ENCODE data around the gene KCNN3.

KCNN3 gene

DNA sequence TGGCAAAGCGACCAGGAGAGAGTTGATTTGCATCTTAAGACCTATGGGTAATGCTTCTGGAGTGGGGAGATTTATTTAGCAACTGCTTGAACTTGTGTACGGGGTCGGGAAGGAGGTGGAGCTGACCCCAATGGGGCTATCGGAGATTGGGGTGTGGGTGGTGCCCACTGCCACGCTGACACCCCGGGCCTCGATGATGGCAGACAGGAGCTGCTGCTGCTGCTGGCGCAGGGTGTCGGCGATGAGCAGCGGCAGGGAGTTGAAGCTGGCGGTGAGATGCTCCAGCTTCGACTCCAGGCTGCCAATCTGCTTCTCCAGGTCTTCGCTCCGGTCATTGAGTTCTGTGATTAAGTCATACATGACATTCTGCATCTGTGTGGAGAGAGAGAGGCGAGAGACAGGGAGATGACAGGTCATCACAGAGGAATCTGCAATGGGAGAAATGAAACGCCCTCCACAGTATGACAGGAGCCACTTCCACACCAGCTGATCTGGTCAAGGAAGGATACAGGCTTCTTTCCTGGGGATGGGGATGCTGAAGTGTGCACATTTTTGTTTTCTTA, 162.1 kb downstream of the KCNN3 start:
- WGBS, 2 experiments, result 93 to 94% methylated on average over 17 of the region's 17 CpGs
- H3K36me3 ChIP-seq (ENCODE audit: control insufficient read depth, insufficient read depth, low read length), result no peaks in the 10 kb centered on the region
- H3K4me3 ChIP-seq (ENCODE audit: insufficient read depth, low read depth, low read length), result no peak overlapping the region
- H3K9me3 ChIP-seq (ENCODE audit: control insufficient read depth, low read length), result no peaks in the 10 kb centered on the region
- no peaks in the 10 kb centered on the region for H3K27me3 ChIP-seq (ENCODE audit: control insufficient read depth, insufficient read depth, low read length, poor library complexity, severe bottlenecking)
- H3K27ac ChIP-seq (ENCODE audit: insufficient read depth, low read depth, low read length, poor library complexity, severe bottlenecking), result no peak overlapping the region
- H3K4me1 ChIP-seq (ENCODE audit: control insufficient read depth, insufficient read depth, low read length), result peaks cover 5% of the 10 kb centered on the region

DNA sequence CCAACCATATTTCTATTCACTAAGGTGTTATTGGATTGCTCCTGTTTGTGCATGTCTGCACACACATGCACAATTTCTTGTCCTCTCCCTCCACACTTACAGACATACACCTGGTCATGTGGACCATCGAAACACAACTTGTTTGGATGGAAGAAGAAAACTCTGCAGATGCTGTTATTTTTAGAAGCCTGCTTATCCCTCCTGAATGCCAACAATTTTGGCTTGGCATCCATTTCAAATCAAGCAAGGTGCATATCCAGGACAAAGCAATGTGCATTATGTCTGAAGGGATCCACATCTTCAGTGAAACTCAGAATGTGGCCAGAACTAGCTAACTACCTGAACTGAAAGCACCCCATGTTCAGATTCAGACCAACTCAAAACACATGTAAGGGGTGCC, 163.2 kb downstream of the KCNN3 start:
- Histone ChIP-seq H3K4me3 (ENCODE audit: insufficient read depth, low read depth, low read length) (no peak overlapping the region), H3K27ac (ENCODE audit: insufficient read depth, low read depth, low read length, poor library complexity, severe bottlenecking) (no peak overlapping the region), H3K36me3 (ENCODE audit: control insufficient read depth, insufficient read depth, low read length) (no peaks in the 10 kb centered on the region), H3K9me3 (ENCODE audit: control insufficient read depth, low read length) (no peaks in the 10 kb centered on the region), H3K27me3 (ENCODE audit: control insufficient read depth, insufficient read depth, low read length, poor library complexity, severe bottlenecking) (no peaks in the 10 kb centered on the region), H3K4me1 (ENCODE audit: control insufficient read depth, insufficient read depth, low read length) (peaks cover 5% of the 10 kb centered on the region)
- 94% methylated on average over 1 of the region's 1 CpG for WGBS, 2 experiments

DNA sequence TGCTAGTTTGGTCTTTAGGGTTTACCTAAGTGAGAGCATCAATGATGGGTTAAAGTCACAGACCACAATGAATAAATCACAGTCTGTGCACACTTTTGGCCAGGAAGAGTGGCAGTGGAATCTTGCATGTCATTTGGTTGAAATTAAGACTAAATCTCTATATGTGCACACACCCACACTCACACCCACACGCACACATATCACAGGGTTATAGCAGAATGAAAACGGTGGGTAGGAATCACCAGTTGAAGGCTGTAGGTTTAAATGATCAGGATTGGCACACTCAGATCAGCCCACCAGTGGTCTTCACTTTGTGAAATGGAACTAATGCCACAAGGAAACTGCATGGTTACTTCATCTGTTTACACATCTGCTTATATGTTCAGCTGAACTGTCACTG, 164.5 kb downstream of the KCNN3 start:
- Histone ChIP-seq H3K27me3 (ENCODE audit: control insufficient read depth, insufficient read depth, low read length, poor library complexity, severe bottlenecking) (no peaks in the 10 kb centered on the region), H3K9me3 (ENCODE audit: control insufficient read depth, low read length) (no peaks in the 10 kb centered on the region), H3K4me1 (ENCODE audit: control insufficient read depth, insufficient read depth, low read length) (peaks cover 8% of the 10 kb centered on the region), H3K27ac (ENCODE audit: insufficient read depth, low read depth, low read length, poor library complexity, severe bottlenecking) (no peak overlapping the region), H3K4me3 (ENCODE audit: insufficient read depth, low read depth, low read length) (no peak overlapping the region), H3K36me3 (ENCODE audit: control insufficient read depth, insufficient read depth, low read length) (no peaks in the 10 kb centered on the region)
- WGBS, 2 experiments, result 93 to 97% methylated on average over 2 of the region's 2 CpGs

DNA sequence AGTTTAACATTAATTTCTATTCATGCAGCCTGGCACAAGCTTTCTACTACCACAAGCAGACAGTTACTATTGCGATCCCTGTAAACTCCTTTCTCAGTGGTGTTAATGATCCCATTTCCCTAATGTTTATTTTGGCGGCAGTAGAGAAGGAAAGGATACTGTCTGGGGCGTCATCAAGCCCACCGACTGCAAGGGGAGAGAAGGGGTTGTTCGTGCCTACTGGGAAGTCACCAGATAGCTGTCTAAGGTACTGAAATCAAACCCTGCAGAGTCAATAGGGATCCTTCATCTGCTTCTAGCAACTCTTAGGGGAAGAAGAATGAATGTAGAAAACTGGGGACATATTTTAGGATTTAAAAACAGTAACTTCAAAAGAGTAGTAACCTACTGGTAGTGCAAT, 166.9 kb downstream of the KCNN3 start:
- H3K9me3 ChIP-seq (ENCODE audit: control insufficient read depth, low read length), result no peaks in the 10 kb centered on the region
- H3K4me1 ChIP-seq (ENCODE audit: control insufficient read depth, insufficient read depth, low read length), result peaks cover 10% of the 10 kb centered on the region
- 28 to 33% methylated on average over 5 of the region's 5 CpGs for WGBS, 2 experiments
- H3K4me3 ChIP-seq (ENCODE audit: insufficient read depth, low read depth, low read length), result no peak overlapping the region
- H3K27ac ChIP-seq (ENCODE audit: insufficient read depth, low read depth, low read length, poor library complexity, severe bottlenecking), result no peak overlapping the region
- H3K27me3 ChIP-seq (ENCODE audit: control insufficient read depth, insufficient read depth, low read length, poor library complexity, severe bottlenecking), result no peaks in the 10 kb centered on the region
- H3K36me3 ChIP-seq (ENCODE audit: control insufficient read depth, insufficient read depth, low read length), result no peaks in the 10 kb centered on the region

DNA sequence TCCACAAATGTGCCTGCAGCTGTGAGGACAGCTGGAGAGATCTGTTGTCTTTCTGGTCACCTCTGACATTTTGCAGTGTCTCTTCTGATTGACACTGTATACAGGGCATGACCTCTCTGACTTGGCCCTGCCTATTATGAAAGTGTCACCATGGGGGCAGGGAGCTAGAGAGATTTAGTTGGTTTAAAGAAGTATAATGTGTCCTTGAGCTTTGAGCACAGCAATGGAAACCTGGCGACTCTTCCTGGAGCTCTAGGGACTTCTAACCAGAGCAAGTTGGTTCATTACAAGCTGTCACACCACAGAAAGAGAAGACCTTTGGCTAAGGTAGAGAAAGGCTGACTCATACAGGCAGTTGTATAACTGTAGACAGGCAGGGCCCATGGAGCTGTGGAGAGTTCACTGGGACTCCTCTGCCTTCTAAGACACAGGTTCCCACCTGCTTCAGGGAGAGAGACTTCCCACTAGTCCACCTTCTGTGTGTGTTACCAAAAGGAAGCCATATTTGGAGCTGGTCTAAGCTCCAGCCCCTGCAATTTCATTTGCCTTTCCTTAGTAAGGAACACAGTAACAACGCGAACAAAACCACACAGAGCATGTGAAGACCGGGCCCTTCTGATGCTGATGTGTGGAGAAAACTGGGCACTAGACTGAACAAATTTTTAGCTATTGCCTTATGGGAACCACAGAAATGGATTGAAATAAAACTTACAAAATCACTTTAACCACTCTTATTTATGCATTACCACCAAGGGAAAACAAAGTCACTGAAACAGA, 171.6 kb downstream of the KCNN3 start:
- no peaks in the 10 kb centered on the region for H3K36me3 ChIP-seq (ENCODE audit: control insufficient read depth, insufficient read depth, low read length)
- H3K27me3 ChIP-seq (ENCODE audit: control insufficient read depth, insufficient read depth, low read length, poor library complexity, severe bottlenecking), result no peaks in the 10 kb centered on the region
- peaks cover 17% of the 10 kb centered on the region for H3K4me1 ChIP-seq (ENCODE audit: control insufficient read depth, insufficient read depth, low read length)
- no peaks in the 10 kb centered on the region for H3K9me3 ChIP-seq (ENCODE audit: control insufficient read depth, low read length)
- 89 to 91% methylated on average over 4 of the region's 4 CpGs for WGBS, 2 experiments
- H3K27ac ChIP-seq (ENCODE audit: insufficient read depth, low read depth, low read length, poor library complexity, severe bottlenecking), result peak overlapping the region; percentile 53
- no peak overlapping the region for H3K4me3 ChIP-seq (ENCODE audit: insufficient read depth, low read depth, low read length)

DNA sequence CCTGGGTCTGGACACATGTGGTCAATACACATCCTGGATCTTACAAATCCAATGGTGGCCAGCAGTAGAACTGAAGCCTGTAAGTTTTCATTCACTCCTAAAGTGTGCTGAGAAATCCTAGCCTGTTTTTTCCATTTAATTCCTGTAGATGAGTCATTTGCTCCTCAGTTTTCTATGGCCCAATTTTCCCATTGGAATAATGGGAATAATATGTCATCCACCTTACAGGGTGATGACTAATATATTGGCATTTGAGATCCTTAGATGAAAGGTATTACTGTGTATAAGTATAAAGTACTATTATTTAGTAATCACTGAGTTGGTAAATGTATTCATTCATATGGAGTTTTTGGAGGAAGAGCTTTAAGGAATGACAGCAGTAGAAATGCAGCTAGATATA, 172.4 kb downstream of the KCNN3 start:
- no peaks in the 10 kb centered on the region for H3K36me3 ChIP-seq (ENCODE audit: control insufficient read depth, insufficient read depth, low read length)
- no peak overlapping the region for H3K4me3 ChIP-seq (ENCODE audit: insufficient read depth, low read depth, low read length)
- peaks cover 17% of the 10 kb centered on the region for H3K4me1 ChIP-seq (ENCODE audit: control insufficient read depth, insufficient read depth, low read length)
- H3K27ac ChIP-seq (ENCODE audit: insufficient read depth, low read depth, low read length, poor library complexity, severe bottlenecking), result no peak overlapping the region
- H3K27me3 ChIP-seq (ENCODE audit: control insufficient read depth, insufficient read depth, low read length, poor library complexity, severe bottlenecking), result no peaks in the 10 kb centered on the region
- H3K9me3 ChIP-seq (ENCODE audit: control insufficient read depth, low read length), result no peaks in the 10 kb centered on the region

DNA sequence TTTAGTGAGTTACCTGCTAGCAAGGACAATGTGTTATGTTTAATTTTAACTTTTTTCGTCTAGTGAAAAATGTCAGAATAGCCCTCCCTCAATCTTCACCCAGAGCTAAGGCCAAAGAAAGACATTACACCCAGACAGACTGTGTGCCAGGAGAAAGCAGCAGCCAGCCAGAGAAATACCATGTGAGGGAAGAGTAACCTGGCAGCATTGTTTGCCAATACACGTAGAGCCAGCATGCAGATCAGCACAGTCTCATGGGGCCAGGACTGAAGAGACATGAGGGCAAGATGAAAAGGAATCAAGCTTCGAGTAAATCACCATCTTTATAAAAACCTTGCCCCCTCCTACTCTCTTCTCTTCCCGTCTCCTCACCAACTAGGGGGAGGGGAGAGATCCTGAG, 173.6 kb downstream of the KCNN3 start:
- H3K36me3 ChIP-seq (ENCODE audit: control insufficient read depth, insufficient read depth, low read length), result no peaks in the 10 kb centered on the region
- peaks cover 15% of the 10 kb centered on the region for H3K4me1 ChIP-seq (ENCODE audit: control insufficient read depth, insufficient read depth, low read length)
- WGBS, 2 experiments, result 59% methylated on average over 4 of the region's 4 CpGs
- no peak overlapping the region for H3K4me3 ChIP-seq (ENCODE audit: insufficient read depth, low read depth, low read length)
- H3K27ac ChIP-seq (ENCODE audit: insufficient read depth, low read depth, low read length, poor library complexity, severe bottlenecking), result no peak overlapping the region
- H3K9me3 ChIP-seq (ENCODE audit: control insufficient read depth, low read length), result no peaks in the 10 kb centered on the region
- no peaks in the 10 kb centered on the region for H3K27me3 ChIP-seq (ENCODE audit: control insufficient read depth, insufficient read depth, low read length, poor library complexity, severe bottlenecking)

DNA sequence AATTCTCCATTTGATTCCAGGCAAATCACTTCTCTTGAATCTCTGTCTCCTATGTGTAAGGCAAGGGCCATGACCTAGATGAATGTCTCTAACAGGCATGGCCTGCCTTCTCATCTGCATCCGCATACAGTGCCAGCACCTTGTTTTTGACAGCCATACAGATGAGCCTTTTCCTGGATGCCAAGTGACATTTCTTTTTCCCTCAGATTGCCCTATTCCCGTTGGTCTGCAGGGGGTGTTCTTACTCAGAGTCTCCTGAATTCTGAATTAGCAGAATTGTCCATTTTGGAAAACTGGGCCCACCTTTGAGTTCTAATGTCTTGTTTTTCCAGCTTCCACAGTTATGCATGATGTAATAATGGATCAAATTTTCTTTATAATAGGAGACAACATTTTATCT, 174.1 kb downstream of the KCNN3 start:
- Histone ChIP-seq H3K4me3 (ENCODE audit: insufficient read depth, low read depth, low read length) (no peak overlapping the region), H3K9me3 (ENCODE audit: control insufficient read depth, low read length) (no peaks in the 10 kb centered on the region), H3K27ac (ENCODE audit: insufficient read depth, low read depth, low read length, poor library complexity, severe bottlenecking) (no peak overlapping the region), H3K36me3 (ENCODE audit: control insufficient read depth, insufficient read depth, low read length) (no peaks in the 10 kb centered on the region), H3K27me3 (ENCODE audit: control insufficient read depth, insufficient read depth, low read length, poor library complexity, severe bottlenecking) (no peaks in the 10 kb centered on the region), H3K4me1 (ENCODE audit: control insufficient read depth, insufficient read depth, low read length) (peaks cover 15% of the 10 kb centered on the region)
- WGBS, 2 experiments, result 72% methylated on average over 2 of the region's 2 CpGs

DNA sequence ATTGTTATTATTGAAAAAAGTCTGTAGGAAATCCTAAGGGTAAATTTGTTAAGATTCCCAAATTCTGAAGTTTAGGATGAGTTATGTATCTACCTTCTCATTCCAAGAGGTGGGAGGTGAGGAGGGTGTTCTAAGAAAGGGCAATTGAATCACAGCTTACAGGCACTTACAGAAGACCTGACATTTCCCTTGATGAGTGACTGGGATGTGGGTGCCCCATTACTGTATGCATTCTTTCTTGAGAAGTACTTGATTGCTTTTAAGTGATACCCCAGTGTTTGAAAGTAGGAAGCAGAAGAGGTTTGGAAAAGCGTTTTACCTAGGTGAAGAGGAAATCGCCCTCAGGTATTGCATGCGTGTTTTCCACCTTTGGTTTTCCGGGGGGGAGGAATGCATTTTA, 175.1 kb downstream of the KCNN3 start:
- 88 to 92% methylated on average over 4 of the region's 4 CpGs for WGBS, 2 experiments
- H3K36me3 ChIP-seq (ENCODE audit: control insufficient read depth, insufficient read depth, low read length), result no peaks in the 10 kb centered on the region
- H3K27me3 ChIP-seq (ENCODE audit: control insufficient read depth, insufficient read depth, low read length, poor library complexity, severe bottlenecking), result no peaks in the 10 kb centered on the region
- H3K4me1 ChIP-seq (ENCODE audit: control insufficient read depth, insufficient read depth, low read length), result peaks cover 15% of the 10 kb centered on the region
- no peak overlapping the region for H3K4me3 ChIP-seq (ENCODE audit: insufficient read depth, low read depth, low read length)
- H3K27ac ChIP-seq (ENCODE audit: insufficient read depth, low read depth, low read length, poor library complexity, severe bottlenecking), result no peak overlapping the region
- H3K9me3 ChIP-seq (ENCODE audit: control insufficient read depth, low read length), result no peaks in the 10 kb centered on the region

DNA sequence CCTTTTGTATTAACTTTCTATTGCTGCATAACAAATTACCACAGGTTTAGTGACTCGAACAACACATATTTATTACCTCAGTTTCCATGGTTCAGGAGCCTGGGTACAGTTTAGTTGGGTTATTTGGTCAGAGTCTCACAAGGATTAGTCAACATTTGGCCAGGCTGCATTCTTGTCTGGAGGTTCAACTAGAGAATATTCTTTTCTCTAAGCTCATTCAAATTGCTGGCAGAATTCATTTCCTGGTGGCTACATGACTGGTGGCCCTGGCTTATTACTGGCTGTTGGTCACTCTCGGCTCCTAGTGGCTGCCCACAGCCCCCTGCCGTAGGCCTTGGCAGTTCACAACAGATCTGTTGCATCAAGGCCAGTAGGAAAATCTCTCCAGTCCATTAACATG, 181.0 kb downstream of the KCNN3 start:
- Histone ChIP-seq H3K4me3 (ENCODE audit: insufficient read depth, low read depth, low read length) (no peak overlapping the region), H3K27ac (ENCODE audit: insufficient read depth, low read depth, low read length, poor library complexity, severe bottlenecking) (no peak overlapping the region), H3K27me3 (ENCODE audit: control insufficient read depth, insufficient read depth, low read length, poor library complexity, severe bottlenecking) (no peaks in the 10 kb centered on the region), H3K9me3 (ENCODE audit: control insufficient read depth, low read length) (no peaks in the 10 kb centered on the region), H3K36me3 (ENCODE audit: control insufficient read depth, insufficient read depth, low read length) (no peaks in the 10 kb centered on the region), H3K4me1 (ENCODE audit: control insufficient read depth, insufficient read depth, low read length) (no peaks in the 10 kb centered on the region)
- WGBS, 2 experiments, result 85 to 88% methylated on average over 3 of the region's 3 CpGs
